ENCODE results near the gene RAB40C. TPM values are rescaled to one million over a fixed set of nuclear protein-coding genes. Genes with fewer than 3 reads are reported as not detected.

Gene RAB40C
- total RNA-seq, 1 donor from 2014 or later = 6.0 TPM

GRCh38 chr16:644556-644955, 54.7 kb downstream of the RAB40C start:
- Histone ChIP-seq H3K36me3 (no peaks in the 10 kb centered on the region), H3K27ac (no peak overlapping the region), H4K20me1 (ENCODE audit: low read depth) (peaks cover 13% of the 10 kb centered on the region), H3K9ac (no peak overlapping the region), H3F3A (ENCODE audit: low read depth) (peaks cover 23% of the 10 kb centered on the region), H3K4me3 (no peak overlapping the region), H3K79me2 (ENCODE audit: low read depth) (no peaks in the 10 kb centered on the region), H3K4me1 (peaks cover 5% of the 10 kb centered on the region), H3K4me2 (no peak overlapping the region), H3K27me3 (peaks cover 34% of the 10 kb centered on the region), H3K9me3 (ENCODE audit: low read depth) (no peaks in the 10 kb centered on the region), H2AFZ (replicated peaks) (no peak overlapping the region)
- Mint-ChIP-seq H3K27me3 (ENCODE audit: insufficient read depth, low read depth) (no peaks in the 10 kb centered on the region), H3K4me3 (peak overlapping the region; percentile 59), H3K27ac (no peak overlapping the region), H3K9me3 (no peaks in the 10 kb centered on the region), H3K36me3 (no peaks in the 10 kb centered on the region), H3K4me1 (peaks cover 7% of the 10 kb centered on the region)
- DNase-seq (ENCODE audit: low spot score) = no peak
- TF ChIP-seq EZH2phosphoT487 (IDR thresholded peaks at IDR 0.05) (no peak), EZH2 (IDR thresholded peaks at IDR 0.05) (no peak), CTCF (IDR thresholded peaks at IDR 0.05) (no peak)

- H3K79me2 ChIP-seq (ENCODE audit: low read depth) = no peaks in the 10 kb centered on the region
Measured at GRCh38 chr16:645852-646678, 56.2 kb downstream of the RAB40C start.

GRCh38 chr16:646679-647172, 56.9 kb downstream of the RAB40C start:
- Histone ChIP-seq H3K27ac (no peak overlapping the region), H3F3A (ENCODE audit: low read depth) (peaks cover 15% of the 10 kb centered on the region), H3K27me3 (peaks cover 26% of the 10 kb centered on the region), H3K36me3 (no peaks in the 10 kb centered on the region), H3K9me3 (ENCODE audit: low read depth) (no peaks in the 10 kb centered on the region), H3K4me3 (no peak overlapping the region), H3K79me2 (ENCODE audit: low read depth) (no peaks in the 10 kb centered on the region), H2AFZ (replicated peaks) (no peak overlapping the region), H4K20me1 (ENCODE audit: low read depth) (peaks cover 16% of the 10 kb centered on the region), H3K4me1 (peaks cover 5% of the 10 kb centered on the region), H3K4me2 (no peak overlapping the region), H3K9ac (no peak overlapping the region)
- TF ChIP-seq EZH2 (IDR thresholded peaks at IDR 0.05) = no peak
- no peak for TF ChIP-seq EZH2phosphoT487 (IDR thresholded peaks at IDR 0.05)
- TF ChIP-seq CTCF (IDR thresholded peaks at IDR 0.05) = no peak
- Mint-ChIP-seq H3K9me3 (no peaks in the 10 kb centered on the region), H3K4me1 (peaks cover 9% of the 10 kb centered on the region), H3K27me3 (ENCODE audit: insufficient read depth, low read depth) (no peaks in the 10 kb centered on the region), H3K4me3 (peak overlapping the region; percentile 48), H3K27ac (no peak overlapping the region), H3K36me3 (no peaks in the 10 kb centered on the region)
- DNase-seq (ENCODE audit: low spot score) = no peak

More at GRCh38 chr16:645852-646678, 56.2 kb downstream of the RAB40C start:
- H3K27me3 Mint-ChIP-seq (ENCODE audit: insufficient read depth, low read depth) = no peaks in the 10 kb centered on the region
- Histone ChIP-seq H3K36me3 (no peaks in the 10 kb centered on the region), H3K9me3 (ENCODE audit: low read depth) (no peaks in the 10 kb centered on the region), H3F3A (ENCODE audit: low read depth) (peaks cover 15% of the 10 kb centered on the region), H2AFZ (replicated peaks) (no peak overlapping the region), H3K27me3 (peaks cover 33% of the 10 kb centered on the region), H4K20me1 (ENCODE audit: low read depth) (peaks cover 16% of the 10 kb centered on the region), H3K4me3 (no peak overlapping the region), H3K27ac (no peak overlapping the region), H3K9ac (no peak overlapping the region), H3K4me1 (peaks cover 5% of the 10 kb centered on the region), H3K4me2 (no peak overlapping the region)
- no peak overlapping the region for H3K4me3 Mint-ChIP-seq
- no peak overlapping the region for H3K27ac Mint-ChIP-seq
- no peaks in the 10 kb centered on the region for H3K36me3 Mint-ChIP-seq
- no peaks in the 10 kb centered on the region for H3K9me3 Mint-ChIP-seq
- peaks cover 9% of the 10 kb centered on the region for H3K4me1 Mint-ChIP-seq
- no peak for TF ChIP-seq EZH2 (IDR thresholded peaks at IDR 0.05)
- TF ChIP-seq CTCF (IDR thresholded peaks at IDR 0.05) = no peak
- no peak for TF ChIP-seq EZH2phosphoT487 (IDR thresholded peaks at IDR 0.05)
- DNase-seq (ENCODE audit: low spot score) = no peak

Measured in neural progenitor cell (in vitro differentiated cells).